OCI-LY3 (cell line): ENCODE data around the gene ZCCHC4.
"Not testable (repeated sequence)": the region's sequence is repeated elsewhere in the genome, so short reads cannot be mapped to it uniquely, and the experiment has no call there.

Experiments
- H2AFZ ChIP-seq: fragments of 200-600, 300-600 bp; shearing (Covaris generic); 2 replicates; pipeline ENCODE4 v1.6.0; 2014; ENCODE audit warnings: antibody characterized with exemption, low read depth, low read length
- H3K27ac ChIP-seq: fragments of 200-600, 300-600 bp; sonication (generic); 2 replicates; pipeline ENCODE4 v1.5.1; 2014; ENCODE audit warnings: mild to moderate bottlenecking, low read length, moderate library complexity, mixed read lengths
- H3K27me3 ChIP-seq: fragments of 200-600, 300-600 bp; sonication (generic); 2 replicates; pipeline ENCODE4 v1.6.1; 2014; ENCODE audit warnings: low read depth, low read length, mixed read lengths
- H3K36me3 ChIP-seq: fragments of 200-600, 300-600 bp; sonication (generic); replicated peaks from 2 replicates; pipeline ENCODE3; 2014; ENCODE audit warnings: low read depth, low read length, mixed read lengths
- H3K4me1 ChIP-seq: fragments of 300-600, 200-600 bp; sonication (generic); 2 replicates; pipeline ENCODE4 v1.6.1; 2014; ENCODE audit warnings: low read length, mixed read lengths
- H3K4me2 ChIP-seq: fragments of 200-600, 300-600 bp; sonication (generic); 2 replicates; pipeline ENCODE4 v1.6.1; 2014; ENCODE audit warnings: low read length, mixed read lengths
- H3K4me3 ChIP-seq: fragments of 300-600, 200-600 bp; sonication (generic); 2 replicates; pipeline ENCODE4 v1.5.1; 2014; ENCODE audit warnings: antibody characterized with exemption, mild to moderate bottlenecking, low read length, moderate library complexity
- H3K79me2 ChIP-seq: fragments of 300-600, 200-600 bp; shearing (Covaris generic); 2 replicates; pipeline ENCODE4 v1.6.1; 2014; ENCODE audit warnings: mild to moderate bottlenecking, low read length, mixed read lengths
- H3K9ac ChIP-seq: fragments of 300-600, 200-600 bp; shearing (Covaris generic); 2 replicates; pipeline ENCODE4 v1.6.0; 2014; ENCODE audit warnings: mild to moderate bottlenecking, low read length, moderate library complexity
- H3K9me3 ChIP-seq: fragments of 200-600, 300-600 bp; shearing (Covaris generic); 2 replicates; pipeline ENCODE4 v1.6.1; 2014; ENCODE audit warnings: low read length, mixed read lengths; ENCODE audit not compliant: insufficient read depth
- H4K20me1 ChIP-seq: fragments of 200-600, 300-600 bp; sonication (generic); 2 replicates; pipeline ENCODE4 v1.6.1; 2016; ENCODE audit warnings: low read length, mixed read lengths; ENCODE audit not compliant: insufficient read depth
- CTCF ChIP-seq: fragments of 200-600, 300-600 bp; sonication (generic); IDR thresholded peaks from 2 replicates; pipeline ENCODE4 v1.5.1; 2014; ENCODE audit warnings: antibody characterized with exemption, low read length, low read depth
- EZH2phosphoT487 ChIP-seq: fragments of 200-600 bp; shearing (Covaris generic); IDR thresholded peaks from 2 replicates; pipeline ENCODE4 v1.6.1; 2018; ENCODE audit warnings: antibody characterized with exemption, mixed run types, low read depth

The ZCCHC4 gene

GRCh38 chr4:25320773-25321172, 8.2 kb downstream of the ZCCHC4 start:
- Histone ChIP-seq H3K4me1 (peaks cover 10% of the 10 kb centered on the region), H3K79me2 (no peaks in the 10 kb centered on the region), H3K4me3 (no peak overlapping the region), H3K9me3 (no peaks in the 10 kb centered on the region), H3K9ac (no peak overlapping the region), H4K20me1 (no peaks in the 10 kb centered on the region), H3K27ac (0 out of 2 replicates have a peak overlapping the region, but pooled peaks have one; percentile 14), H2AFZ (no peak overlapping the region), H3K4me2 (peak overlapping the region; percentile 8), H3K36me3 (peaks cover 23% of the 10 kb centered on the region), H3K27me3 (no peaks in the 10 kb centered on the region)
- TF ChIP-seq CTCF = no peak

DNA sequence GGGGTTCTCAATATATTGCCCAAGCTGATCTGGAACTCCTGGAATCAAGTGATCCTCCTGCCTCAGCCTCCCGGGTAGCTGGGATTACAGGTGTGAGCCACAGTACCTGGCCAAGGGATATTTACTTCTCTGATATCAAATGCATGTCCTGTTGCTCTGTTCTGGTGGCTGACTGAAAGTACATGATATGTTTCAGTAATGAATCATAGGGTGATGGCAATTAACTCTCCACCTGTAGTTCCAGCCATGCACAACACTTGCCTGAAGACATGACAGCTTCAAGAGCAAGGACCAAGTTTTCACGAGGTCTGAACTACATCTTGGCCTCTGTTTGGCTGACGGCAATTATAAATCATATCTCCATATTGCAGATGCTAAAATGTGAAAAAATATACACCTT, 9.1 kb downstream of the ZCCHC4 start:
- H3K27ac ChIP-seq = no peak overlapping the region
- no peaks in the 10 kb centered on the region for H3K79me2 ChIP-seq
- peaks cover 17% of the 10 kb centered on the region for H3K36me3 ChIP-seq
- TF ChIP-seq CTCF = no peak
- no peak overlapping the region for H3K9ac ChIP-seq
- H3K27me3 ChIP-seq = no peaks in the 10 kb centered on the region
- H3K4me2 ChIP-seq = no peak overlapping the region
- H3K4me3 ChIP-seq = no peak overlapping the region
- H3K4me1 ChIP-seq = peaks cover 10% of the 10 kb centered on the region
- H3K9me3 ChIP-seq = no peaks in the 10 kb centered on the region
- no peak overlapping the region for H2AFZ ChIP-seq
- no peaks in the 10 kb centered on the region for H4K20me1 ChIP-seq

DNA sequence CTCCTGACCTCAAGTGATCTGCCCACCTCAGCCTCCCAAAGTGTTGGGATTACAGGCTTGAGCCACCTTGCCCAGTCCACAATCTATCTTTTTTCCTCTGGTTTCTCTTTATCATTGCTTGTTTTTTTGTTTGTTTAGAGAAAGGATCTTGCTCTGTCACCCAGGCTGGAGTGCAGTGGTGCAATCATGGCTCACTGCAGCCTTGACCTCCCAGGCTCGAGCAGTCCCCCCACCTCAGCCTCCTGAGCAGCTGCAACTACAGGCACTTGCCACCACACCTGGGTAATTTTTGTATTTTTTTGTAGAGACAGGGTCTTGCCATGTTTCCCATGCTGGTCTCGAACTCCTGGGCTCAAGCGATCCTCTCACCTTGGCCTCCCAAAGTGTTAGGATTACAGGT, 15.9 kb downstream of the ZCCHC4 start:
- not testable (repeated sequence) for H3K9me3 ChIP-seq, H4K20me1 ChIP-seq, H2AFZ ChIP-seq, H3K4me1 ChIP-seq, H3K27ac ChIP-seq, H3K4me3 ChIP-seq, H3K4me2 ChIP-seq, H3K36me3 ChIP-seq, H3K27me3 ChIP-seq, H3K9ac ChIP-seq, H3K79me2 ChIP-seq

- Histone ChIP-seq H3K4me1 (no peaks in the 10 kb centered on the region), H3K4me3 (no peak overlapping the region), H2AFZ (no peak overlapping the region), H3K9ac (no peak overlapping the region), H3K4me2 (no peak overlapping the region), H3K36me3 (peaks cover 6% of the 10 kb centered on the region), H3K27me3 (no peaks in the 10 kb centered on the region), H3K27ac (no peak overlapping the region), H3K9me3 (no peaks in the 10 kb centered on the region), H3K79me2 (peaks cover 5% of the 10 kb centered on the region; the same call in 1 of the 2 replicates), H4K20me1 (no peaks in the 10 kb centered on the region)
- TF ChIP-seq CTCF (no peak), EZH2phosphoT487 (no peak)
Measured at GRCh38 chr4:25330335-25330734, 17.8 kb downstream of the ZCCHC4 start.
